HEK293T (cell line): ENCODE results near the gene STH.
"Not testable (repeated sequence)": the region's sequence is repeated elsewhere in the genome, so short reads cannot be mapped to it uniquely, and the experiment has no call there.

ENCODE experiments used
- CTCF ChIA-PET: fragments of 350-600 bp; formaldehyde crosslinking; extraction: SDS; loops from one replicate; lab custom pipeline; 2021; ENCODE audit warnings: antibody characterized with exemption, inconsistent platforms; lab: Yijun Ruan, JAX
- POLR2A ChIA-PET: fragments of 350-600 bp; formaldehyde crosslinking; extraction: SDS; loops from one replicate; lab custom pipeline; 2020; ENCODE audit warnings: antibody characterized with exemption, inconsistent platforms; lab: Yijun Ruan, JAX
- DNase-seq: peaks from one replicate; pipeline ENCODE4 v3.0.0; 2012; ENCODE audit warnings: mixed read lengths; ENCODE audit errors: extremely low spot score
- ARNT ChIP-seq: fragments of 450-650 bp; IDR thresholded peaks from 2 replicates; pipeline ENCODE4 v1.6.1; 2017; ENCODE audit warnings: mild to moderate bottlenecking
- BHLHE40 ChIP-seq: fragments of 450-650 bp; IDR thresholded peaks from 2 replicates; pipeline ENCODE4 v1.6.1; 2016; ENCODE audit warnings: mild to moderate bottlenecking, moderate library complexity, borderline replicate concordance
- CTBP1 ChIP-seq: fragments of 450-650 bp; IDR thresholded peaks from 2 replicates; pipeline ENCODE4 v1.6.1; 2016; ENCODE audit warnings: borderline replicate concordance
- ELF4 ChIP-seq: fragments of 450-650 bp; IDR thresholded peaks from 2 replicates; pipeline ENCODE4 v1.6.1; 2017; ENCODE audit warnings: antibody characterized with exemption
- FOXA1 ChIP-seq: fragments of 450-650 bp; IDR thresholded peaks from 2 replicates; pipeline ENCODE4 v1.6.1; 2016; ENCODE audit warnings: mild to moderate bottlenecking
- FOXK2 ChIP-seq: fragments of 450-650 bp; IDR thresholded peaks from 2 replicates; pipeline ENCODE4 v1.6.1; 2016; ENCODE audit warnings: mild to moderate bottlenecking
- FOXM1 ChIP-seq: fragments of 450-650 bp; IDR thresholded peaks from 2 replicates; pipeline ENCODE4 v1.6.1; 2017; ENCODE audit warnings: mild to moderate bottlenecking, borderline replicate concordance
- HDGF ChIP-seq: fragments of 450-650 bp; IDR thresholded peaks from 2 replicates; pipeline ENCODE4 v1.6.1; 2017; ENCODE audit warnings: antibody characterized with exemption, borderline replicate concordance
- L3MBTL2 ChIP-seq: fragments of 450-650 bp; conservative IDR thresholded peaks from 2 replicates; pipeline ENCODE4 v1.6.1; 2016; ENCODE audit warnings: mild to moderate bottlenecking
- LEF1 ChIP-seq: fragments of 450-650 bp; IDR thresholded peaks from 2 replicates; pipeline ENCODE4 v1.6.1; 2017; ENCODE audit warnings: mild to moderate bottlenecking, borderline replicate concordance
- NFRKB ChIP-seq: fragments of 450-650 bp; IDR thresholded peaks from 2 replicates; pipeline ENCODE4 v1.6.1; 2016; ENCODE audit warnings: mild to moderate bottlenecking, moderate library complexity
- SP1 ChIP-seq: fragments of 450-650 bp; IDR thresholded peaks from 2 replicates; pipeline ENCODE4 v1.6.1; 2017
- SUZ12 ChIP-seq: fragments of 450-650 bp; IDR thresholded peaks from 2 replicates; pipeline ENCODE4 v1.6.1; 2016; ENCODE audit warnings: mild to moderate bottlenecking
- TARDBP ChIP-seq: fragments of 450-650 bp; IDR thresholded peaks from 2 replicates; pipeline ENCODE4 v1.6.1; 2016
- ZNF384 ChIP-seq: fragments of 450-650 bp; IDR thresholded peaks from 2 replicates; pipeline ENCODE4 v1.6.1; 2016
- TF ChIP-seq, protein P1 (sequence below): fragments of 450-650 bp; IDR thresholded peaks from 2 replicates; pipeline ENCODE4 v1.6.1; 2016

STH gene

DNA sequence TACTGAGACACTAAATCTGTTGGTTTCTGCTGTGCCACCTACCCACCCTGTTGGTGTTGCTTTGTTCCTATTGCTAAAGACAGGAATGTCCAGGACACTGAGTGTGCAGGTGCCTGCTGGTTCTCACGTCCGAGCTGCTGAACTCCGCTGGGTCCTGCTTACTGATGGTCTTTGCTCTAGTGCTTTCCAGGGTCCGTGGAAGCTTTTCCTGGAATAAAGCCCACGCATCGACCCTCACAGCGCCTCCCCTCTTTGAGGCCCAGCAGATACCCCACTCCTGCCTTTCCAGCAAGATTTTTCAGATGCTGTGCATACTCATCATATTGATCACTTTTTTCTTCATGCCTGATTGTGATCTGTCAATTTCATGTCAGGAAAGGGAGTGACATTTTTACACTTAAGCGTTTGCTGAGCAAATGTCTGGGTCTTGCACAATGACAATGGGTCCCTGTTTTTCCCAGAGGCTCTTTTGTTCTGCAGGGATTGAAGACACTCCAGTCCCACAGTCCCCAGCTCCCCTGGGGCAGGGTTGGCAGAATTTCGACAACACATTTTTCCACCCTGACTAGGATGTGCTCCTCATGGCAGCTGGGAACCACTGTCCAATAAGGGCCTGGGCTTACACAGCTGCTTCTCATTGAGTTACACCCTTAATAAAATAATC, 14.6 kb downstream of the STH start:
- POLR2A ChIA-PET, result no interaction called here
- TF ChIP-seq, protein P1, sequence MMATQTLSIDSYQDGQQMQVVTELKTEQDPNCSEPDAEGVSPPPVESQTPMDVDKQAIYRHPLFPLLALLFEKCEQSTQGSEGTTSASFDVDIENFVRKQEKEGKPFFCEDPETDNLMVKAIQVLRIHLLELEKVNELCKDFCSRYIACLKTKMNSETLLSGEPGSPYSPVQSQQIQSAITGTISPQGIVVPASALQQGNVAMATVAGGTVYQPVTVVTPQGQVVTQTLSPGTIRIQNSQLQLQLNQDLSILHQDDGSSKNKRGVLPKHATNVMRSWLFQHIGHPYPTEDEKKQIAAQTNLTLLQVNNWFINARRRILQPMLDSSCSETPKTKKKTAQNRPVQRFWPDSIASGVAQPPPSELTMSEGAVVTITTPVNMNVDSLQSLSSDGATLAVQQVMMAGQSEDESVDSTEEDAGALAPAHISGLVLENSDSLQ, result no peak
- TF ChIP-seq LEF1 (no peak), SUZ12 (no peak), FOXA1 (no peak), FOXM1 (no peak), FOXK2 (no peak), BHLHE40 (no peak), HDGF (no peak), TARDBP (no peak), L3MBTL2 (no peak), ZNF384 (no peak), CTBP1 (no peak), ARNT (no peak), NFRKB (no peak), ELF4 (no peak), SP1 (no peak)
- DNase-seq, result no peak
- CTCF ChIA-PET, result no interaction called here

DNA sequence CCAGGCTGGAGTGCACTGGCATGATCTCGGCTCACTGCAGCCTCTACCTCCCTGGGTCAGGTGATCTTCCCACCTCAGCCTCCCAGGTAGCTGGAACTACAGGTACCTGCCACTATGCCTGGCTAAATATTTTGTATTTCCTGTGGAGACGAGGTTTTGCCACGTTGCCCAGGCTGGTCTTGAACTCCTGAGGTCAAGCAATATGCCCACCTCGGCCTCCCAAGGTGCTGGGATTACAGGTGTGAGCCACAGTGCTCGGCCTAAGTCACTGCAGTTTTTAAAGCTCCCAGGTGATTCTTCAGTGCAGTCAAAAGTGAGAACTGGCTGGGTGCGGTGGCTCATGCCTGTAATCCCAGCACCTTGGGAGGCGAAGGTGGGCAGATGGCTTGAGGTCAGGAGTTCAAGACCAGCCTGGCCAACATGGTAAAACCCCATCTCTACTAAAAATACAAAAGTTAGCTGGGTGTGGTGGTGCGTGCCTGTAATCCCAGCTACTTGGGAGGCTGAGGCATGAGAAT, 20.4 kb downstream of the STH start:
- DNase-seq, POLR2A ChIA-PET, CTCF ChIA-PET: not testable (repeated sequence)

DNA sequence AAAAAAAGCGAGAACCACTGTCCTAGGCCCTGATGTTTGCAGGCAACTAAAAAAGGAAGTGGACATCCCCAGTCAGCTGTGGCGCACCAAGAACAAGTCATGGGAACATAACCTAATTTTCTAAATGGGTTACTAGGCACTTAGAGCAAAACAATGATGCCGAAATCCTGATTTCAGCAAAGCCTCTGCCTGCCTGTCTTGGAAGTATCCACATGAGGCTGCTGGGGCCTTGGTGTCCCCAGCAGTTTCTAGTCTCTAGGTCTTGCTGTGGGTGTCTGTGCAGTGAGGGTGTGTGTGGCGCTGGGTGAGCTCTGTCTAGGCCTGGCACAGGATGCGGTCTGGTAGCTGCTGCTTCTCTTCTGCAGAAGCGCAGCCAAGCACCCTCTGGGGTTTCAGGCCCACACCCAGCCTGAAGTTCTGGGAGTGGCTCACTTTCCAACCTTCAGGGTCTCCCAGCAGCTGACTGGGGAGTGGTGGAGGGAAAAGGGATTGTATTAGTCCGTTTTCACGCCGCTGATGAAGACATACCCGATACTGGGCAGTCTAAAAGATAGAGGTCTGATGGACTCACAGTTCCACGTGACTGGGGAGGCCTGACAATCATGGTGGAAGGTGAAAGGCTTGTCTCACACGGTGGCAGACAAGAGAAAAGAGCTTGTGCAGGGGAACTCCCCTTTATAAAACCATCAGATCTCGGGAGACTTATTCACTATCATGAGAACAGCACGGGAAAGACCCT, 21.1 kb downstream of the STH start:
- CTCF ChIA-PET, result no interaction called here
- no peak for DNase-seq
- POLR2A ChIA-PET, result no interaction called here
- no peak for TF ChIP-seq ZNF384

DNA sequence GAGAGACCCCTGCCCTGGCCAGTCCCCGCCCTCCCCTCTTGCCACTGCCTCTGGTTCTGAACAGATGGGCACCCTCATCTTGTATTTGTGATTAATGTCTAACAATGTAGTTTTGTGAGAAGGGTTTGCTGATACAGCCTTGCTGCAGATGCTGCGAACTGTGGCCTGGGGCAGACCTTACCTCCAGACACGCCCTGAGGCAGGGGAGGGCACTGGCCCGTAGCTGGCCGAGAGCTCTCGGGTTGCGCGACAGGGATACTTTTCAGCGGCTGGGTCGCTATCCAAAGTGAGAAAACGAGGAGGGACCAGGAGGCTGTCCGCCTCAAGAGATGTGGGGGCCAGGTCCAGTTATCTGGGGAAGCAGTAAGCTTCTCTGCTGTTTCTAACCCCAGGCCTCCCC, 21.9 kb downstream of the STH start:
- no peak for DNase-seq
- CTCF ChIA-PET, result no interaction called here
- POLR2A ChIA-PET, result no interaction called here
- TF ChIP-seq SUZ12 (no peak), BHLHE40 (no peak), HDGF (no peak), SP1 (no peak), L3MBTL2 (no peak), ARNT (no peak), FOXK2 (no peak), LEF1 (no peak), CTBP1 (no peak), TARDBP (no peak), ELF4 (no peak), FOXM1 (no peak), ZNF384 (no peak), FOXA1 (no peak), NFRKB (no peak)
- TF ChIP-seq, protein P1, result no peak

DNA sequence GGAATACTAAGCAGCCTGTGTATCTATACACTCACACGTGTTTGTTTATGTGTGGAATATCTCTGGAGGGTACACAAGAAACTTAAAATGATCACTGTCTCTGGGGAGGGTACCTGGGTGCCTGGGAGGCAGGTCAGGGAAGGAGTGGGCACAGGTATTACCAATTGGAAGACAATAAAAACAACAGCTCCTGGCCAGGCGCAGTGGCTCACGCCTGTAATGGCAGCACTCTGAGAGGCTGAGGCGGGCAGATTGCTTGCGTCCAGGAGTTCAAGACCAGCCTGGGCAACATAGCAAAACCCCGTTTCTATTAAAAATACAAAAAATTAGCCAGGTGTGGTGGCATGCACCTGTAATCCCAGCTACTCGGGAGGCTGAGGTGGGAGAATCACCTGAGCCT, 24.3 kb downstream of the STH start:
- DNase-seq, POLR2A ChIA-PET, CTCF ChIA-PET: not testable (repeated sequence)

DNA sequence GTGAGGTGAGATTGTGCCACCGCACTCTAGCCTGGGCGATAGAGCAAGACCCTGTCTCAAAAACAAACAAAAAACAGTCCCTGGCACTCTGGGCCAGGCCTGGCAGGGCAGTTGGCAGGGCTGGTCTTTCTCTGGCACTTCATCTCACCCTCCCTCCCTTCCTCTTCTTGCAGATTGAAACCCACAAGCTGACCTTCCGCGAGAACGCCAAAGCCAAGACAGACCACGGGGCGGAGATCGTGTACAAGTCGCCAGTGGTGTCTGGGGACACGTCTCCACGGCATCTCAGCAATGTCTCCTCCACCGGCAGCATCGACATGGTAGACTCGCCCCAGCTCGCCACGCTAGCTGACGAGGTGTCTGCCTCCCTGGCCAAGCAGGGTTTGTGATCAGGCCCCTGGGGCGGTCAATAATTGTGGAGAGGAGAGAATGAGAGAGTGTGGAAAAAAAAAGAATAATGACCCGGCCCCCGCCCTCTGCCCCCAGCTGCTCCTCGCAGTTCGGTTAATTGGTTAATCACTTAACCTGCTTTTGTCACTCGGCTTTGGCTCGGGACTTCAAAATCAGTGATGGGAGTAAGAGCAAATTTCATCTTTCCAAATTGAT, 24.8 kb downstream of the STH start:
- TF ChIP-seq NFRKB (no peak), LEF1 (no peak), BHLHE40 (no peak), ARNT (no peak), TARDBP (no peak), FOXK2 (no peak), SUZ12 (no peak), CTBP1 (no peak), FOXM1 (no peak), L3MBTL2 (no peak), FOXA1 (no peak), SP1 (no peak), ELF4 (no peak)
- TF ChIP-seq, protein P1, result no peak
- DNase-seq, result no peak
- POLR2A ChIA-PET, result no interaction called here
- CTCF ChIA-PET, result no interaction called here
